Germinal center (tissue), 1 donor: Measurements from ENCODE around the gene SHD.

Source experiments
- DNase-seq: peaks from one replicate; pipeline ENCODE4 v3.0.0; 2012; ENCODE audit warnings: mixed read lengths, low spot score

SHD gene

GRCh38 chr19:4298810-4299550 is 19.9 kb downstream of the SHD start:
- DNase-seq, result no peak

DNA sequence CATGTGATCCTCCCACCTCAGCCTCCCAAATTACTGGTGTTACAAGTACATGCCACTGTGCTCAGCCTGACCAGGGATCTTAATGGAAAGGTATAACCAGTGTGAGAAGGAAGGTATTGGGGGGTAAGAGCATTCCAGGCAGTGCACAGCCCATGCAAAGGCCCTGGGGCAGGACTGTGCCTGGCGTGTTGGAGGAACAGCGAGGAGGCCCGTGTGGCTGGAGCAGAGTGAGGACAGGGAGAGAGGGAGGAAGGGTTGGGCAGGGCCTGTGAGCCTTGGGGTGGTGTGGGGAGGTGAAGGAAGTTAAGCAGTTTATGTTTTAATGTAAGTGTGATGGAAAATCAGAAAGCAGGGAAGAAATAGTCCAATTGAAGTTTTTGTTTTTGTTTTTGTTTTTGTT is 21.5 kb downstream of the SHD start:
- no peak for DNase-seq

GRCh38 chr19:4301590-4302242 is 22.6 kb downstream of the SHD start:
- no peak for DNase-seq

GRCh38 chr19:4302243-4302640 is 23.2 kb downstream of the SHD start, which contains the start of gene TMIGD2:
TMIGD2 (minus strand) TSS chr19:4302389; CDS start chr19:4302385, 4 bp downstream.
- DNase-seq, result no peak

DNA sequence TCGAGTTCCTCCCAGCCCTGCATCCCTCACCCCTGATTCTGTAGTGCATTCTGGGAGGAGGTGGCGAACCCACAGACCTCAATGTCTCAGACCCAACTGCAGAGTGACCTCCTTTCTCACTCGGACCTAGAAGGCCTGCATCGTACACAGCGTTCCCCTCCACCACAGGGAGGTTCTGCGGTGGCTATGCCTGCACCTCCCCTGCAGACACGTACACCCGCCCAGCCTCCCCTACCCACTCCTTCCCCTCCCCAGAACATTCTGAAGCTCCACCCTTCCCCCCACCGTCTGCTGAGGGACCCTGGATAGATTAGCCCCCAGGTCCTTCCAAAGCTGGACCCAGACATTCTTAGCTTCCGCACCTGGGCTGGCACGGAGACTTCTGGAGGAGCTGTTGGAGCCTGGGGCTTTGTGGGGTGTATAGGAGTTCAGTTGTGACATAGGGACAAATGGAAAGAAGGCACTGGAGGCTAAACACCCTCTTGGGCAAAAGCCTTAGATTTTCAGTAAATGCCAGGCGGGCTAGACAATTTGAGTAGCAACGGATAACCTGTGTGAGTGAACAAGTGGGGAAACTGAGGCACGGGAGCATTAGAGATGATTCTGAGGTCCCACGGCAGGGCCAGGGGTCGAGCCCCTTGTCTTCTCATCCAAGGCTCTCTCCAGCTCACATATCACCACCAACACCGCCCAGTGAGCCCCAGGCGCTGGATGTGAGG is 24.9 kb downstream of the SHD start:
- no peak for DNase-seq

DNA sequence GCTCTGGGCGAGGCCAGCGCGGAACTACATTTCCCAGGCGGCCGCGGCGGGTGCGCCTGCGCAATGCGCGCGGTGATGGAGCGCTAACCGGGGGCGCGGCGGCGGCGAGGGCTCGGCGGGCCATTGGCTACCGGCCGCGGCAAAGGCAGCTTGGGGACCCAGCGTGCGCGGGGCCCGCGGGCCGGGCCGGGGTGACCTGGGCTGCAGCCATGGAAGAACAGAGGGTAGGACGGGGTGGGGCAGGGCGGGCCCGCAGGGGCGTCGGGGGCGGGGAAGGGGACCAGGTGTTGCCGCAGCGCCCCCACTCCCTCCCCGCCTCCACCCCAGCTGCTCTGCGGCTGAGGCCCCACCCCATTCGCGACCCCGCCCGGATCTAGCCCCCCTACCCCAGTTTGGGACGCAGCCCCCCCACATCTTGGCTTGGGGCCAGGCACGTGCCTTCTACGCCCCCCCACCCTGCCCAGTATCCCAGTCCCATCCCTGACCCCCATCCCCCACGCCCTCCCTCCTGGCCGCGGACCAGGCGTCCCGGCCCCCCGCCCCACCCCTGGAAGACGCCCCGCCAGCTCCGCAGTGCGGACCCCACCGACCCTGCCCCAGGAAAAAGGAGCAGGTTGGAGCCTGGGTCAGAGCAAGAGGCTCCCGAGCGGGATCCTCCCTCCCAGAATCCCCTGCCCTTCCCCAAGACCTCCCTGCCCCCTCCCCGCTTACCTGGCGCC is 25.6 kb downstream of the SHD start, which contains the start of gene FSD1:
Gene FSD1, plus strand, starts transcription at position 61 of the 719 bp plus-strand sequence. Its CDS starts 149 bp downstream, at position 210.
- DNase-seq, result peak; percentile 93

DNA sequence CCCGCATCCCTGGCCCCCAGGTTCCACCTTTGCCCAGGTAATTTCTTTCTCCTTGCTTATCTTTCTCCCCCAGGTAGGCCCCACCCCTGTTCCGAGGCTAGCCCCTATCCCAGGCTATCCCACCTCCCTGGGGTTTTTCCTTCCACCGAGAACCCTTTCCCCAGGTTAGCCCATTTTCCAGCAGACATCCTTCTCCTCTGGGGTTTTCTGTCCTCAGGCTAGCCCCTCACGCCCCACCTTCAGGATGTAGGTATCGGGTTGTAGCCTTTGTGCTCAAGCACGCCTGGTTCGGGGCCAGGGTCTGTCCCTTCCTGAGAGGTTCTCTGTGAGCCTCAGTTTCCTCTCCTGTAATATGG is 26.2 kb downstream of the SHD start:
- DNase-seq, result no peak

DNA sequence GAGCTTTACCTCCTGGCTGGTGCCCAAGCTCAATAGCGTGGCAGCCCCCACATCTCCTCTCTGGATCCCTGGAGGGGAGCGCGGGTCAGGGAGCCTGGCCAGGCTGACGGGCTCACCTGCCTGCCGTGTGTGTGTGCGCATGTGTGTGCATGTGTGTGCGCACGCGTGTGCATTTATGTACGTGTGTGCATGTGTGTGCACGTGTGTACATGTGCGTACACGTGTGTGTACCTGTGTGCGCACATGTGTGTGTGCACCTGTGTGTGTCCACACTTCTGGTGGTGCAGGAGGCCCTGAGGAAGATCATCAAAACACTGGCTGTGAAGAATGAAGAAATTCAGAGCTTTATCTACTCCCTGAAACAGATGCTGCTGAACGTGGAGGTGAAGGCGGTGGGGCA is 26.6 kb downstream of the SHD start:
- DNase-seq, result no peak

DNA sequence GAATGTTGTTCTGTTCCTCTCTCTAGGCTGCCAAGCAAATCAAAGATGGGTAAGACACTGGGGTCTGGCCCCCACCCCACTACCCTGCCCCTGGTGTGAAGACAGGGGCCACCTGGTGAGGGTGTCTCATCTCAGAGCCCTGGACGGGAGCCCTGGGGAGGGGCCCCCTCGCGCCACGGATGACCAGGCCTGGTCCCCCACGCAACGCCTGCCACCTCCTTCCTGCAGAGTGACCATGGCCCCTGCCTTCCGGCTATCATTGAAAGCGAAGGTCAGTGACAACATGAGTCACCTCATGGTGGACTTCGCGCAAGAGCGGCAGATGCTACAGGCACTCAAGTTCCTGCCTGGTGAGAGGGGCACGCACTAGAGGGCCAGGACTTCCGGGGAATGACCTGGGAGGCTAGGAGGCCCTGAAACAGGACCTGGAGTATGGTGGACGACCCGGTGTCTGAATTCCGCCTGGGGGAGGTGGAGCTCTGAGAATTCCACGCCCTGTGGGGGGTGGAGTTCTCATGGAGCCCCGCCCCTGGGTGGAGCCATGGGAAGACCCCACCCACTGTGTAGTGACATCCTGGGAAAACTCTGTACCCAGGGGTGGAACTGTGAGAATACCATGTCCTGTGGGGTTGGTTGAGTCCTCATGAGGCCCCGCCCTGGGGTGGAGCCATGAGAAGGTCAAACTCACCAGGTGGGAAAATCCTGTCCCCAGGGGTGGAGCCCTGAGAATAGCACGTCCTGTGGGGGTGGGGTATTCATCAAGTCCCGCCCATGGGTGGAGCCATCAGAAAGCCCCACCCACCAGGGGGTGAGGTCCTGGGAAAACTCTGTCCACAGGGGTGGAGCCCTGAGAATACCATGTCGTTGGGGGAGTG is 31.4 kb downstream of the SHD start:
- no peak for DNase-seq

DNA sequence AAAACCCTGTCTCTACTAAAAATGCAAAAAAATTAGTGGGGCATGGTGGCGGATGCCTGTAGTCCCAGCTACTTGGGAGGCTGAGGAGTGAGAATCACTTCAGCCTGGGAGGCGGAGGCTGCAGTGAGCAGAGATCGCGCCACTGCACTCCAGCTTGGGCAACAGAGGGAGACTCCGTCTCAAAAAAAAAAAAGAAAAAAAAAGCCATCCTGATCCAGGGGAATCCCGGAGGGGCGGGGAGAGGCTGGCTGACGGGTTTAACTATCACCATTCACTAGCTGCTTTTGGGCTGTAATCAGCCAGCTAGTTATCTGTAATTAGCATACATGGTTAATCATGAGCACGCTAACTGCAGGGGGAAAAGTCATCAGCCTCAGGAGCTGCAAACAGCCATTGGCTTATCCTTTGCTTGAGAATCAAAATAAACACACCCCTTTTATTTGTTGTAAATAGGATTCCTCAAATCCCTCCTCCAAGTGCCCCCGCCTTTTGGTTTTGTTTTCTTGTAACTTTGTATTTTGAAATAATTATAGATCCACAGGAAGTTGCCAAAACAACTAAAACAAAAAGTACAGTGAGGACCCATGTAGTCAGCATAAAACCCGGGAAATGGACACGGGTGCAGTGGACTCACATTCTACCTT is 34.9 kb downstream of the SHD start:
- no peak for DNase-seq

GRCh38 chr19:4316956-4317355 is 37.9 kb downstream of the SHD start:
- DNase-seq, result no peak

DNA sequence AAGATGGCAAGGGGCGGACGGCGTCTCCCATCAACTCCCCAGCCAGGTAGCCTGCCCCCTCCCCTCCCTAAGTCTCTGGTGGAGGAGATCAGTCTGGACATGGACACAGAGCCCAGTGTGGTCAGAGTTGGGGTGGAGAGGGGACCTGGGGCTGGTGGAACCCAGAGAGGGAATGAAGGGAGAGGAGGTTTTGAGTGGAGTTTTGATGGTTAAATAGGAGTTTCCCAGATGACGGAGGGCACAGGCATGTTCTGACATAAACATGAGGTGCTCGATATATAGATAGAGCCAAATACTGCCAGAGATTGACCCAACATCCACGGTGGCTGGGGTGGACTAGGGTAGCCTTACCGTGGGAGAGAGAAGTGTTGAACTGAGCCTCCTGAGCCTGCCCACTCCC is 39.4 kb downstream of the SHD start:
- no peak for DNase-seq

GRCh38 chr19:4319067-4319718 is 40.1 kb downstream of the SHD start:
- DNase-seq, result no peak

- DNase-seq, result no peak
Measured at GRCh38 chr19:4320419-4320818, 41.4 kb downstream of the SHD start.

- DNase-seq, result no peak
Measured at GRCh38 chr19:4322942-4323665, 44.0 kb downstream of the SHD start.

DNA sequence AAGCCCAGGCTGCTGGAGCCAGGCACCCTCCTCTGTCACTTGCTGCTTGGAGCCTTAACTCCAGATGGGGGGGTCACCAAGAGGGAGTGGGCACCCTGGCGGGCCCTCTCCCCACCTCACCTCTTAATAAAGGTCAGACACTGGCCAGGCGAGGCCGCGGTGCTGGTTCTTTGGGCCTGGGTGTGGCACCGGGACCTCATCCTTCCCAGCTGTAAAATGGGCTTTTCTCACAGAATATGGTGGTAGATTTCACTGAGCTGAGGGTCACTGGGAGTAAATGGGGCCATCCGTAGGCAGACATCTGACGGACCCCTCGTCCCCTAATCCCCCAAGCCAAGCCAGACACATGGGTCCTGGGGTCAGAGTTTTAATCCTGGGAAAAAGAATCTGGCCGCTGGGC is 44.6 kb downstream of the SHD start:
- no peak for DNase-seq

GRCh38 chr19:4324228-4324627 is 45.2 kb downstream of the SHD start:
- no peak for DNase-seq

DNA sequence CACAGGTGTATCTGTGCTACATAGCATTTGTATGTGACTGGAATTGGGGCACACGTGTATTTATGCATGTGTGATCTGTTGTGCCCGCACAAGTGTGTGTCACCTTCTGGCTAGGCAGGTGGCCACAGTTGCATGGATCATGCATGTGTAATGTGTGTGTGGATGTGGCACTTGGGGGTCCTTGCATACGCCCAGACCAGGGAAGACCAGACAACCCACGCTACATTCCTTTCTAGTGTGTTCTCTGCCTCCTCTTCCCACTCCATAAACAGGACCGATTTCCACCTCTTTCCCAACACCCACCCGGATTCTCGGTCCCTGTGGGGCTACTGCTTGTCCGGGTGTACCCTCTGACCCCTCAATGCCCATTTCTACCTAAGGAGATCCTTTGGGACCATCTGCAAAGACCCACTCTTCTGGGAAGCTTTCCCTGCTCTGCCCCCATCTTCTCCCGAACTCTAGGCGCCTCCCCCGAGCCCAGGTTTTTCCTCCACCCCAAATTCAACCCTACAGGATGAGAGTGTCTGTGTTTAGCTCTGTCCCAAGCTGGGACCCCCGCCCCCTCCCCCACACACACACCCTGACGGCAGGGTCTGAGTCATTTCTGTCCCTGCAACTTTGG is 47.3 kb downstream of the SHD start:
- DNase-seq, result no peak

GRCh38 chr19:4326837-4327251 is 47.8 kb downstream of the SHD start:
- no peak for DNase-seq
